NCI-H69 (cell line): ENCODE data around the gene EPHB6.

ENCODE experiments used
- DNase-seq: peaks from one replicate; lab custom pipeline; 2025; lab: John Stamatoyannopoulos, UW

EPHB6 gene

GRCh38 chr7:142835487-142835886 is 19.4 kb upstream of the EPHB6 start:
- DNase-seq: no peak

- DNase-seq: no peak
Measured at GRCh38 chr7:142836426-142836825, 18.4 kb upstream of the EPHB6 start.

- DNase-seq: no peak
Measured at GRCh38 chr7:142838461-142839213, 16.2 kb upstream of the EPHB6 start.

- DNase-seq: no peak
Measured at GRCh38 chr7:142842251-142842766, 12.6 kb upstream of the EPHB6 start.

- DNase-seq: no peak
Measured at GRCh38 chr7:142847353-142847752, 7.5 kb upstream of the EPHB6 start.

GRCh38 chr7:142851269-142851668 is 3.6 kb upstream of the EPHB6 start:
- DNase-seq: no peak

GRCh38 chr7:142851919-142852318 is 3.0 kb upstream of the EPHB6 start:
- DNase-seq: no peak

GRCh38 chr7:142853739-142854371 is 1.0 kb upstream of the EPHB6 start:
- DNase-seq: peak; percentile 70

GRCh38 chr7:142855114-142855743 is 353 bp downstream of the EPHB6 start:
- peak; percentile 10 for DNase-seq

GRCh38 chr7:142855756-142856564 is 1.1 kb downstream of the EPHB6 start:
- DNase-seq: peak; percentile 5

- DNase-seq: no peak
Measured at GRCh38 chr7:142856565-142857245, 1.8 kb downstream of the EPHB6 start.

- no peak for DNase-seq
Measured at GRCh38 chr7:142857625-142858024, 2.7 kb downstream of the EPHB6 start.

GRCh38 chr7:142859411-142859810 is 4.5 kb downstream of the EPHB6 start:
- no peak for DNase-seq

- DNase-seq: no peak
Measured at GRCh38 chr7:142859829-142860228, 5.0 kb downstream of the EPHB6 start.

- no peak for DNase-seq
Measured at GRCh38 chr7:142860968-142861367, 6.1 kb downstream of the EPHB6 start.

GRCh38 chr7:142862351-142862750 is 7.5 kb downstream of the EPHB6 start:
- no peak for DNase-seq

GRCh38 chr7:142862786-142863400 is 8.0 kb downstream of the EPHB6 start:
- no peak for DNase-seq

GRCh38 chr7:142863891-142864685 is 9.2 kb downstream of the EPHB6 start:
- DNase-seq: no peak

GRCh38 chr7:142864980-142865747 is 10.3 kb downstream of the EPHB6 start:
- DNase-seq: no peak
